ENCODE measurements around the gene MFSD2B.
A peak's percentile ranks its signal among the peaks of the same experiment; 100 is the strongest.

MFSD2B gene

DNA sequence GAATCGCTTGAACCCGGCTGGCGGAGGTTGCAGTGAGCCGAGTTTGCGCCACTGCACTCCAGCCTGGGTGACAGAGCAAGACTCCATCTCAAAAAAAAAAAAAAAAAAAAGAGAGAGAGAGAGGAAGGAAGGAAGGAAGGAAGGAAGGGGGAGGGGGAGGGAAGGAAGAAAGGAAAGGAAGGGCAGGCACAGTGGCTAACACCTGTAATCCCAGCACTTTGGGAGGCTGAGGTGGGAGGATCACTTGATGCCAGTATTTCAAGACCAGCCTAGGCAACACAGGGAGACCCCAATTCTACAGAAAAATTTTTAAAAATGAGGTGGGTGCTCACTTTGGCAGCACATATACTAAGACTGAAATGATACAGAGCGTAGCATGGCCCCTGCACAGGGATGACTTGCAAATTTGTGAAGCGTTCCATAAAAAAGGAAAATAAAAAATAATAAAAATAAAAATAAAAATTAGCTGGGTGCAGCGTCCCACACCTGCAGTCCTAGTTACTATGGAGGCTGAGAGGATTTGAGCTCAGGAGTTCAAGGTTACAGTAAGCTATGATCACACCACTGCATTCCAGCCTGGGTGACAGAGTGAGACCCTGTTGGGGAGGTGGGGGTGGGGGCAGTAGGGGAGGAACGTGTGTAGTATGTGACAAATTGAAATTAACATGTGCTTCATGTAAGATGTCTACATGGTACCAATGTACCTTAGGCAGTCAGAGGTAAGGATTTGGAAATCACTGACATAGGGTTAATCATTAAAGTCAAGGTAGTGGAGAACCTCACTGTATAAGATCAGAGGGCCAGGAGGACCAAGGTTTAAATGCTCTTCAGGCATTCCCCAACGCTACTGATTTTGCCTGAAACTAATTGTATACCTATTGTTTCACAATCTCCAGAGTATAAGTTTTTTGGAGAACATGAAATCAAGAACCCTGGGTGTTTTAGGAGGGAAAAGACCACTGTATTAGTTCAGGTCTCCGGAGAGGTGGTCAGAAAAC lies 35.9 kb downstream of the MFSD2B start:
- Histone ChIP-seq H3K4me3 (ENCODE audit: insufficient read depth, low read length, poor library complexity, severe bottlenecking) (peak overlapping the region; percentile 96), H3K9me2 (replicated peaks; ENCODE audit: insufficient read depth, low read length) (no peaks in the 10 kb centered on the region), H3F3A (ENCODE audit: insufficient read depth) (peaks cover 17% of the 10 kb centered on the region), H3K27me3 (ENCODE audit: low read length) (no peaks in the 10 kb centered on the region), H3K4me2 (ENCODE audit: low read depth, low read length, poor library complexity, severe bottlenecking) (peak overlapping the region; percentile 86), H3K79me2 (ENCODE audit: insufficient read depth, low read length) (peaks cover 44% of the 10 kb centered on the region), H3K9me3 (ENCODE audit: insufficient read depth, low read length) (no peaks in the 10 kb centered on the region), H2AFZ (ENCODE audit: low read depth, low read length, severe bottlenecking) (no peak overlapping the region), H4K20me1 (ENCODE audit: low read depth, low read length) (no peaks in the 10 kb centered on the region), H3K9ac (ENCODE audit: low read length) (peak overlapping the region; percentile 93), H3K36me3 (ENCODE audit: low read length) (no peaks in the 10 kb centered on the region), H3K27ac (ENCODE audit: low read depth, low read length) (no peak overlapping the region)
- TF ChIP-seq EZH2phosphoT487 (conservative IDR thresholded peaks at IDR 0.05; ENCODE audit: low read length) = no peak
- TF ChIP-seq, protein P1, sequence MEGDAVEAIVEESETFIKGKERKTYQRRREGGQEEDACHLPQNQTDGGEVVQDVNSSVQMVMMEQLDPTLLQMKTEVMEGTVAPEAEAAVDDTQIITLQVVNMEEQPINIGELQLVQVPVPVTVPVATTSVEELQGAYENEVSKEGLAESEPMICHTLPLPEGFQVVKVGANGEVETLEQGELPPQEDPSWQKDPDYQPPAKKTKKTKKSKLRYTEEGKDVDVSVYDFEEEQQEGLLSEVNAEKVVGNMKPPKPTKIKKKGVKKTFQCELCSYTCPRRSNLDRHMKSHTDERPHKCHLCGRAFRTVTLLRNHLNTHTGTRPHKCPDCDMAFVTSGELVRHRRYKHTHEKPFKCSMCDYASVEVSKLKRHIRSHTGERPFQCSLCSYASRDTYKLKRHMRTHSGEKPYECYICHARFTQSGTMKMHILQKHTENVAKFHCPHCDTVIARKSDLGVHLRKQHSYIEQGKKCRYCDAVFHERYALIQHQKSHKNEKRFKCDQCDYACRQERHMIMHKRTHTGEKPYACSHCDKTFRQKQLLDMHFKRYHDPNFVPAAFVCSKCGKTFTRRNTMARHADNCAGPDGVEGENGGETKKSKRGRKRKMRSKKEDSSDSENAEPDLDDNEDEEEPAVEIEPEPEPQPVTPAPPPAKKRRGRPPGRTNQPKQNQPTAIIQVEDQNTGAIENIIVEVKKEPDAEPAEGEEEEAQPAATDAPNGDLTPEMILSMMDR (IDR thresholded peaks at IDR 0.05; ENCODE audit: insufficient read depth, low read length, poor library complexity, severe bottlenecking) = no peak

DNA sequence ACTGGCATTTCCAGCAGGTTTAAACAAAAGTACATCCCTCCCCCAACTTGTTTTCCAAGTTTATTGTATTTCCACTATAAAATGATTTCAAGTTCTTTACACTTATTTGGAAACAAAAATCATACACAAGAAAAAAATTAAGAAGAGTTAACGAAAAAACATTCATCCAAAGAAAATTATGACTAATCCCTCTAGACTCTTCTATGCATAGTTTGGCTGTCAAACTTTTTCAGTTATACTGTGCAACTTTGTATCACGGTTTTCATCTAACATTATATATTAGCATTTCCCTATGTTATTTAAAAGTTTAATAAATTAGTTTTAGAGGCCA lies 36.7 kb downstream of the MFSD2B start:
- Histone ChIP-seq H3K36me3 (ENCODE audit: low read length) (no peaks in the 10 kb centered on the region), H3F3A (ENCODE audit: insufficient read depth) (peaks cover 17% of the 10 kb centered on the region), H3K27ac (ENCODE audit: low read depth, low read length) (no peak overlapping the region), H3K79me2 (ENCODE audit: insufficient read depth, low read length) (peaks cover 40% of the 10 kb centered on the region), H3K4me2 (ENCODE audit: low read depth, low read length, poor library complexity, severe bottlenecking) (peak overlapping the region; percentile 86), H3K4me3 (ENCODE audit: insufficient read depth, low read length, poor library complexity, severe bottlenecking) (peak overlapping the region; percentile 96), H3K9ac (ENCODE audit: low read length) (peak overlapping the region; percentile 93), H4K20me1 (ENCODE audit: low read depth, low read length) (no peaks in the 10 kb centered on the region), H3K9me2 (replicated peaks; ENCODE audit: insufficient read depth, low read length) (no peaks in the 10 kb centered on the region), H2AFZ (ENCODE audit: low read depth, low read length, severe bottlenecking) (peak overlapping the region; percentile 92), H3K27me3 (ENCODE audit: low read length) (no peaks in the 10 kb centered on the region), H3K9me3 (ENCODE audit: insufficient read depth, low read length) (no peaks in the 10 kb centered on the region)
- TF ChIP-seq, protein P1 (IDR thresholded peaks at IDR 0.05; ENCODE audit: insufficient read depth, low read length, poor library complexity, severe bottlenecking) = no peak
- no peak for TF ChIP-seq EZH2phosphoT487 (conservative IDR thresholded peaks at IDR 0.05; ENCODE audit: low read length)

DNA sequence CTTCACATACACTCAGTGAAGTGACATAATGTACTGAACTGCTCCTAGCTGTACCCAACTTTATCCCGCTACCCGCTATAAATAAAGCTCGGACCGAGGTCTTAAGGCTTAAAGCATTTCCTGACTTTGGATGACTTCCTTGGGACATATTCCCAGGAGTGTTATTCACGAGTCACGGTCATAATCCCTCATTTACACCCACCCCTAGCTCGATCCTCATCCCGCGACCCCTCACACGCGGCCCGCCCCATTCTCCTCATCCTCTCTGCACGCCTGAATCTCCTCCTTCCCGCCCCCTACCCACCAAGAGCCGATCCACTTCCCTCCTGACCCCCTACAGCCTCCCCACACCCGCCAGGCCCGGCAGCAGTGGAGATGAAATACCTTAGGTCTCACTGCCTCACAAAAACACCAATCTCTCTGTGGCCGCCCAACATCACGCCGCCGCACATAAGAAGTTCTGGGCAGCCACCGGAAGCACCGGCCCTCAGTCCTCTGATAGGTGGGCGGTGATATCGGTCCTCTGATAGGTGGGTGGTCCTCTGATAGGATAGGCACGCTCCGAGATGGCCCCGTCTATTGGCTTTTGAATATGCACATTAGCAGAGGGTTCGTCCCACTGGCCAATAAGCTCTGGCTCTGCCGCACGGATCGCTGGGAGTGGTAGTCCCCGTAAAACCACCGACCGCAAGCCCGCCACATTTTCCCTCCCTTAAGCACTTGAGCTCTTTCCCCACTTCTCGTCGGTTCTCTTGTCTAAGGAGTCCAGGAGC lies 37.2 kb downstream of the MFSD2B start, which contains the start of gene WDCP:
TSS of gene WDCP (minus strand) at position 462 of the 773 bp plus-strand sequence. CDS start 7,897 bp downstream, outside the sequence.
- TF ChIP-seq, protein P1 (IDR thresholded peaks at IDR 0.05; ENCODE audit: insufficient read depth, low read length, poor library complexity, severe bottlenecking) = no peak
- no peak for TF ChIP-seq EZH2phosphoT487 (conservative IDR thresholded peaks at IDR 0.05; ENCODE audit: low read length)
- H3K27me3 ChIP-seq (ENCODE audit: low read length) = no peaks in the 10 kb centered on the region
- H2AFZ ChIP-seq (ENCODE audit: low read depth, low read length, severe bottlenecking) = peak within 1 kb of the TSS; percentile 92
- no peaks in the 10 kb centered on the region for H3K36me3 ChIP-seq (ENCODE audit: low read length)
- H3K9me2 ChIP-seq (replicated peaks; ENCODE audit: insufficient read depth, low read length) = no peaks in the 10 kb centered on the region
- peak within 1 kb of the TSS; percentile 96 for H3K4me3 ChIP-seq (ENCODE audit: insufficient read depth, low read length, poor library complexity, severe bottlenecking)
- H3K4me2 ChIP-seq (ENCODE audit: low read depth, low read length, poor library complexity, severe bottlenecking) = peak within 1 kb of the TSS; percentile 100
- H3K27ac ChIP-seq (ENCODE audit: low read depth, low read length) = peak within 1 kb of the TSS; percentile 33; the same call in 1 of the 2 replicates
- H3F3A ChIP-seq (ENCODE audit: insufficient read depth) = peaks cover 17% of the 10 kb centered on the region
- H3K9me3 ChIP-seq (ENCODE audit: insufficient read depth, low read length) = no peaks in the 10 kb centered on the region
- no peaks in the 10 kb centered on the region for H4K20me1 ChIP-seq (ENCODE audit: low read depth, low read length)
- H3K9ac ChIP-seq (ENCODE audit: low read length) = peak within 1 kb of the TSS; percentile 93
- H3K79me2 ChIP-seq (ENCODE audit: insufficient read depth, low read length) = peaks cover 40% of the 10 kb centered on the region

All from SU-DHL-6 (cell line).